ENCODE measurements around the gene COL11A1. TPM values are rescaled to one million over a fixed set of nuclear protein-coding genes. Genes with fewer than 3 reads are reported as not detected.

Gene COL11A1
- total RNA-seq, 2 donors from 2014 or later = 0.32 to 0.88 TPM

DNA sequence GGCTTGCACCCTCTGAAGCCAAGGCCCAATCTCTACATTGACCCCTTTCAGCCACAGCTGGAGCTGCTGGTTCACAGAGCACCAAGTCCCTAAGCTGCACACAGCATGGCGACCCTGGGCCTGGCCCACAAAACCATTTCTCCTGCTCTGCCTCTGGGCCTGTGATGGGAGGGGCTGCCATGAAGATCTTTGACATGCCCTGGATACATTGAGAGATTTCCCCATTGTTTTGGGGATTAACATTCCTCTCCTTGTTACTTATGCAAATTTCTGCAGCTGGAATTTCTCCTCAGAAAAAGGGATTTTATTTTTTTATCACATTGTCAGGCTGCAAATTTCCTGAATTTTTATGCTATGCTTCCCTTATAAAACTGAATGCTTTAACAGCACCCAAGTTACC is 235.8 kb downstream of the COL11A1 start:
- H3K9me3 ChIP-seq = no peaks in the 10 kb centered on the region
- no peaks in the 10 kb centered on the region for H3K36me3 ChIP-seq
- H3K4me1 ChIP-seq = no peaks in the 10 kb centered on the region
- no peak for TF ChIP-seq CTCF (IDR thresholded peaks at IDR 0.05)
- H3K9ac ChIP-seq (ENCODE audit: low read depth in 2 of 2, low read length in 2 of 2) = no peak overlapping the region
- intact Hi-C loops (cut with DNase I) = no loop called here
- H3K27me3 ChIP-seq = no peaks in the 10 kb centered on the region
- H3K4me3 ChIP-seq = no peak overlapping the region
- DNase-seq = no peak
- no peak overlapping the region for H3K27ac ChIP-seq

GRCh38 chr1:102872097-102872496 is 236.2 kb downstream of the COL11A1 start:
- no peak overlapping the region for H3K27ac ChIP-seq
- no peaks in the 10 kb centered on the region for H3K4me1 ChIP-seq
- H3K9ac ChIP-seq (ENCODE audit: low read depth in 2 of 2, low read length in 2 of 2) = no peak overlapping the region
- intact Hi-C loops (cut with DNase I) = no loop called here
- no peaks in the 10 kb centered on the region for H3K36me3 ChIP-seq
- no peak for TF ChIP-seq CTCF (IDR thresholded peaks at IDR 0.05)
- no peak overlapping the region for H3K4me3 ChIP-seq
- no peaks in the 10 kb centered on the region for H3K9me3 ChIP-seq
- no peak for DNase-seq
- no peaks in the 10 kb centered on the region for H3K27me3 ChIP-seq

DNA sequence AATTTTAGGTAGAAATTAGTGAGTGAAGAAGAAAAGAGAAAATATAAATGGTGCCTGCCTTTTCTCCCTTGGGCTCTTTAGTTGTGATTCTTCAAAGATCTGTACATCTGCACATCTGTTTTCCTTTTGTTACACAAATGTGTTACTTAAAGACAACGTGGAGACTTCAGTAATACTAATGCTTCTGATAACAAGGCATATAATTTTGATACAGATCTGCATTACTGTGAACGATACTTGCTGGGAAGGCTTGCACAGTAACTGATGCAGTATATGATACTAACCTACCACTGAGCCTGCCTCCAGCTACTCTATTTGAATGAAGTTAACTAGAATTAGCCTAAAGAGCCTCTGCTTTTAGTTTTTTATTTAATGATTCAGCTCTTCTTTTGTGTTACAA is 244.6 kb downstream of the COL11A1 start:
- H3K9ac ChIP-seq (ENCODE audit: low read depth in 2 of 2, low read length in 2 of 2) = no peak overlapping the region
- H3K27ac ChIP-seq = no peak overlapping the region
- TF ChIP-seq CTCF (IDR thresholded peaks at IDR 0.05) = no peak
- no peaks in the 10 kb centered on the region for H3K9me3 ChIP-seq
- no peaks in the 10 kb centered on the region for H3K36me3 ChIP-seq
- no peak overlapping the region for H3K4me3 ChIP-seq
- no peaks in the 10 kb centered on the region for H3K4me1 ChIP-seq
- no peaks in the 10 kb centered on the region for H3K27me3 ChIP-seq
- intact Hi-C loops (cut with DNase I) = no loop called here
- no peak for DNase-seq

GRCh38 chr1:102861247-102861646 is 247.1 kb downstream of the COL11A1 start:
- no peak for TF ChIP-seq CTCF (IDR thresholded peaks at IDR 0.05)
- no peak for DNase-seq
- no peaks in the 10 kb centered on the region for H3K36me3 ChIP-seq
- no peaks in the 10 kb centered on the region for H3K27me3 ChIP-seq
- intact Hi-C loops (cut with DNase I) = no loop called here
- no peaks in the 10 kb centered on the region for H3K9me3 ChIP-seq
- H3K9ac ChIP-seq (ENCODE audit: low read depth in 2 of 2, low read length in 2 of 2) = no peak overlapping the region
- H3K27ac ChIP-seq = no peak overlapping the region
- H3K4me3 ChIP-seq = no peak overlapping the region
- H3K4me1 ChIP-seq = no peaks in the 10 kb centered on the region

DNA sequence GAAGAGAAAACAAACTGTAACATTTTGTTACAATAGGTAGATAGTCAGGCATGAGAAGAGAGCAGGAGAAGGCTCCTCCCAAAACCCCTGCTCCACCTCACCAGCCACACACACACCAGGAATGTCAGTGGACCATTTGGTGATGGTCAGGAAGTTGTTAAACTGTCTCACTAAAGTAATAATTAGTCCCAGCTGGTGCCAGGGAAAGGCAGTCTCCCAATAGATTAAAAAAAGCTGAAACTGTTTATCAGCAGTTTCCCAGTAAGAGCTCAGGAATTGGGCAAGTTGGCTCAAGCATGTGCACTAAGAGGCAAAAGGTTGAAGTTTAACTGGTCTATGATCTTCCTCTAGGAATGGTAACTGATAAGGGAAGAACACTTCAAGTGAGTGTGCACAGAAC is 249.6 kb downstream of the COL11A1 start:
- Histone ChIP-seq H3K27ac (no peak overlapping the region), H3K36me3 (no peaks in the 10 kb centered on the region), H3K9me3 (no peaks in the 10 kb centered on the region), H3K9ac (ENCODE audit: low read depth in 2 of 2, low read length in 2 of 2) (no peak overlapping the region), H3K4me1 (no peaks in the 10 kb centered on the region), H3K4me3 (no peak overlapping the region), H3K27me3 (no peaks in the 10 kb centered on the region)
- no peak for DNase-seq
- TF ChIP-seq CTCF (IDR thresholded peaks at IDR 0.05) = no peak
- intact Hi-C loops (cut with DNase I) = no loop called here

DNA sequence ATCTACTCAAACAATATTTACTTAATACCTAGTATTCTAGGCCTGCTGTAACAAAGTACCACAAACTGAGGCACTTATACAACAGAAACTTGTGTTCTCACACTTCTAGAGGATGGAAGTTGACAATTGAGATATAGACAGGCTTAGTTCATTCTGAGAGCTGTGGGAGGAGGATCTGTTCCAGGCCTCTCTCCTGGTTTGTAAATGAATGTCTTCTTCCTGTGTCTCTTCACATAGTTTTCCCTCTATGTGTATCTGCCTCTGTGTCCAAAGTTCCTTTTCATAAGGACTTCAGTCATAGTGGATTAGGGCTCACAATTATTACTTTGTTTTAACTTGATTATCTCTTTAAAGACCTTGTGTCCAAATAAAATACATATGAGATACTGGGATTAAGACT is 251.1 kb downstream of the COL11A1 start:
- Histone ChIP-seq H3K9me3 (no peaks in the 10 kb centered on the region), H3K27me3 (no peaks in the 10 kb centered on the region), H3K27ac (no peak overlapping the region), H3K36me3 (no peaks in the 10 kb centered on the region), H3K9ac (ENCODE audit: low read depth in 2 of 2, low read length in 2 of 2) (no peak overlapping the region), H3K4me3 (no peak overlapping the region), H3K4me1 (no peaks in the 10 kb centered on the region)
- DNase-seq = no peak
- TF ChIP-seq CTCF (IDR thresholded peaks at IDR 0.05) = no peak
- intact Hi-C loops (cut with DNase I) = no loop called here
